ENCODE data around the gene ZBTB16. TPM values are rescaled to one million over a fixed set of nuclear protein-coding genes. Genes with fewer than 3 reads are reported as not detected.

ZBTB16 gene
- total and polyA plus RNA-seq, 10 donors: 1.5 to 85.6 (median 42.1) TPM

- Histone ChIP-seq H3K27ac (peak overlapping the region; percentile 63 to 92 (median 89)), H3K9me3 (no peaks in the 10 kb centered on the region), H3K36me3 (peaks cover 0 to 2% (median 0%) of the 10 kb centered on the region in 6 donors), H3K27me3 (replicated peaks in 1 of 7) (no peaks in the 10 kb centered on the region), H3K4me3 (no peak overlapping the region), H3K4me1 (peaks cover 57 to 100% (median 98%) of the 10 kb centered on the region in 6 donors)
- WGBS, 5 donors: 42 to 66% (median 51%) methylated on average over 9 of the region's 9 CpGs
- DNase-seq: no peak
- TF ChIP-seq CTCF (IDR thresholded peaks at IDR 0.05 in 8 of 11, conservative IDR thresholded peaks at IDR 0.05 in 3 of 11) (no peak), POLR2A (IDR thresholded peaks at IDR 0.05) (no peak), POLR2AphosphoS5 (IDR thresholded peaks at IDR 0.05) (peak in 1 of 3 donors; percentile 70)
- intact Hi-C loops (cut with DNase I; ENCODE audit: low total_unique reads): no loop called here
Measured at GRCh38 chr11:114163830-114164401, 104.4 kb downstream of the ZBTB16 start.

DNA sequence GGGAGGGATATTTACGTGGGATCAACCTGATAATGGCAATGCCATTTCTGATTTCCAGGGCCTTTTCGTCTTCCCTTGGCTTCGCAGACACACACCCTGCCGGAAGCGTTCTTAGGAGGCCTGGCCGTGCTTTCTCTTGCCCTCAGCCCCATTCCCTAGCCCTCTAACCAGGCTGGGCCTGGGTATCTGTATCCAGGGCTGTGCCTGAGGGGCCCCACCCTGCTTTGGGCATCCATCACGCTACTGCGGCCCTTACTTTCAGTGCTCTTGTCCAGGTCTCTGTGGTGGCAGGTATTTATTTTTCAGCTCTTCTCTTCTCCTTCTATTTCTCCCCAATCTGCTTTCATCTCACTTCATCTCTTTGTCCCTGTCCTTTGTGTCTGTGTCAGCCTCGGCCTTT is 105.0 kb downstream of the ZBTB16 start:
- H3K27ac ChIP-seq: peak overlapping the region; percentile 63 to 92 (median 89)
- no peak for DNase-seq
- no peaks in the 10 kb centered on the region for H3K36me3 ChIP-seq
- TF ChIP-seq CTCF (IDR thresholded peaks at IDR 0.05 in 8 of 11, conservative IDR thresholded peaks at IDR 0.05 in 3 of 11) (no peak), POLR2AphosphoS5 (IDR thresholded peaks at IDR 0.05) (peak in 1 of 3 donors; percentile 23)
- no peaks in the 10 kb centered on the region for H3K27me3 ChIP-seq (replicated peaks in 1 of 7)
- H3K4me3 ChIP-seq: no peak overlapping the region
- intact Hi-C loops (cut with DNase I; ENCODE audit: low total_unique reads): no loop called here
- WGBS, 5 donors: 90 to 96% (median 95%) methylated on average over 9 of the region's 9 CpGs
- no peaks in the 10 kb centered on the region for H3K9me3 ChIP-seq
- peaks cover 57 to 100% (median 98%) of the 10 kb centered on the region in 6 donors for H3K4me1 ChIP-seq

DNA sequence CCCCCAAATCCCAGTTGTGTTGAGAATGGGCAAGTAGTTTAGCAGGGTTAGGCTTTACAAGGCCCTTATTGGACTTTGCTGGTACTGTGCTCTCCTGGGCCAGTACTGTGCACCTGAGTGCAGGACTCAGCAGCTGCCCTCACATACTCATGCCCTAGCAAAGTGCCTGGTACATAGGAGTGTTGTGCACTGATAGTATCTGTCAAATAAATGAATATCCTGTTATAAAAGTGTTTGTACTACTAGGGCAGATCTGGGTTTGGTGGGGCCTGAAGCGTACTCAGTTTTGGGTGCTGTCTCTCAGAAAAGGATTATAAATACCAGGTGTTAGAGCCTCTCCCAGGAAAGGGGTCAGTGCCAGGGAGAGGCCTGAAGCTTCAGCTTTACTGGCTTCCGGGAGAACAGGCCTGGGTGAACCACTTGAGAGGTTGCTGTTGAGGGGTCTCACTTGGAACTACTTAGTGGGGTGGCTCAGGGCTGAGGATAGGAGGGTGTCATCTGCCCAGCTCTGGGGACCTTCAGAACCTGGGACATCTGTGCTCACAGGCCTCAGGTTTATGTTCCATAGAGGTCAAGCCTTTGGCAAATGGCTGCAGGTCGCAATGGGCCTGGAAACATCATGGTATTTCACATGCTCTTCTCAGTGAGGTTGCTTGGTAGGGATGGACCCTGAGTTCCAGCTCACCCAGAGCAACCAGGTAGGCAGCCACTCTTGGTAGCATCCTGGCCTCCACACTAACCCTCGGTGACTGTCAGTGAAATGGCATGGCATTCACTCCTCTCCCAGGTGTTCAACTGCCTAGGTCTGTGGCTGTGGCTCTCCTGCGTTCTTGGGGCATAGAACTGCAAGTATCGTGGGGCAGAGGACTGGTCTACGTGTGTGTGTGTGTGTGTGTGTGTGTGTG is 106.1 kb downstream of the ZBTB16 start:
- no peak for TF ChIP-seq POLR2AphosphoS5 (IDR thresholded peaks at IDR 0.05)
- no peak for TF ChIP-seq POLR2A (IDR thresholded peaks at IDR 0.05)
- DNase-seq: no peak
- Histone ChIP-seq H3K27ac (peak overlapping the region; percentile 2 to 92 (median 89)), H3K4me3 (no peak overlapping the region), H3K36me3 (no peaks in the 10 kb centered on the region), H3K4me1 (peaks cover 56 to 100% (median 98%) of the 10 kb centered on the region in 6 donors), H3K9me3 (no peaks in the 10 kb centered on the region), H3K27me3 (replicated peaks in 1 of 7) (no peaks in the 10 kb centered on the region)
- intact Hi-C loops (cut with DNase I; ENCODE audit: low total_unique reads): no loop called here
- WGBS, 5 donors: 88 to 93% (median 90%) methylated on average over 6 to 7 of the region's 7 CpGs

DNA sequence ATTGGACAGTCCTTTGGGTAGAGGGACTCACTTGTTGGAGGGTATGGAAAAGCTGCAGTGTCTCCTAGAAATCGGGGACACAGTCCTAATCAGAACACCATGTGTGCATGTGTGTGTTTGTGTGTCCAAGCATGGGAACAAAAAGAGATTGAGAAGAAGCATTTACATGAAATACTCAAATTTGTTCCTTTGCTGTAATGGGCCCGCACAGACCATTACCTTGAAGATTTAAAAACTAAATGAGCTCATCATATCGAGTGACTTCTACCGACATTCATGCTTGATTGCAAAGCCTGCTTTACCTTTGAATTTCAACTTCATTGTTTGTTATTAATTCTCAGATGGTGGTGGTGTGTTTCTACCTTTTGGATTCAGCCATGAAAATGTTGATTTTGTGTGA is 106.9 kb downstream of the ZBTB16 start:
- H3K9me3 ChIP-seq: no peaks in the 10 kb centered on the region
- H3K27me3 ChIP-seq (replicated peaks in 1 of 7): no peaks in the 10 kb centered on the region
- peak overlapping the region; percentile 8 to 92 (median 87) for H3K27ac ChIP-seq
- intact Hi-C loops (cut with DNase I; ENCODE audit: low total_unique reads): no loop called here
- peaks cover 59 to 100% (median 98%) of the 10 kb centered on the region in 6 donors for H3K4me1 ChIP-seq
- no peak overlapping the region for H3K4me3 ChIP-seq
- WGBS, 5 donors: 81 to 87% (median 84%) methylated on average over 4 of the region's 4 CpGs
- no peak for TF ChIP-seq POLR2A (IDR thresholded peaks at IDR 0.05)
- no peak for TF ChIP-seq CTCF (IDR thresholded peaks at IDR 0.05 in 8 of 11, conservative IDR thresholded peaks at IDR 0.05 in 3 of 11)
- no peak for TF ChIP-seq POLR2AphosphoS5 (IDR thresholded peaks at IDR 0.05)
- H3K36me3 ChIP-seq: no peaks in the 10 kb centered on the region
- no peak for DNase-seq

Measured in spleen (tissue), 11 donors.